ENCODE data around the gene NCKAP5L.
"Not testable (repeated sequence)": the region's sequence is repeated elsewhere in the genome, so short reads cannot be mapped to it uniquely, and the experiment has no call there.

Gene NCKAP5L

GRCh38 chr12:49776858-49777257 lies 51.4 kb downstream of the NCKAP5L start:
- no peak for DNase-seq

GRCh38 chr12:49776413-49776812 lies 51.8 kb downstream of the NCKAP5L start:
- DNase-seq, result peak; percentile 57 to 66

GRCh38 chr12:49773102-49773501 lies 55.1 kb downstream of the NCKAP5L start:
- DNase-seq, result not testable (repeated sequence)

GRCh38 chr12:49767333-49767732 lies 60.9 kb downstream of the NCKAP5L start:
- DNase-seq, result no peak

- DNase-seq, result no peak
These were observed 62.1 kb downstream of the NCKAP5L start for GRCh38 chr12:49766115-49766455.

- no peak for DNase-seq
These were observed 64.1 kb downstream of the NCKAP5L start for GRCh38 chr12:49764126-49764525.

GRCh38 chr12:49763006-49763591 lies 65.1 kb downstream of the NCKAP5L start:
- DNase-seq, result peak; percentile 73 to 85

GRCh38 chr12:49762468-49762847 lies 65.8 kb downstream of the NCKAP5L start:
- peak in 1 of 2 donors; percentile 33 for DNase-seq

GRCh38 chr12:49761677-49762467 lies 66.3 kb downstream of the NCKAP5L start:
- DNase-seq, result no peak

GRCh38 chr12:49750996-49751393 lies 77.2 kb downstream of the NCKAP5L start:
- DNase-seq, result no peak

- DNase-seq, result peak in 1 of 2 donors; percentile 40
These were observed 77.9 kb downstream of the NCKAP5L start for GRCh38 chr12:49750027-49750995.

GRCh38 chr12:49748800-49749199 lies 79.4 kb downstream of the NCKAP5L start:
- no peak for DNase-seq

- DNase-seq, result no peak
These were observed 79.9 kb downstream of the NCKAP5L start for GRCh38 chr12:49748306-49748705.

GRCh38 chr12:49744363-49744885 lies 83.8 kb downstream of the NCKAP5L start:
- DNase-seq, result no peak

- peak; percentile 90 to 94 for DNase-seq
These were observed 86.2 kb downstream of the NCKAP5L start for GRCh38 chr12:49741882-49742620.
